Measurements from ENCODE around the gene ITGB6.

Gene ITGB6

GRCh38 chr2:160139350-160139749, 60.7 kb downstream of the ITGB6 start:
- no peak for TF ChIP-seq CTCF (IDR thresholded peaks at IDR 0.05; ENCODE audit: low read depth, low read length, missing control alignments)
- Histone ChIP-seq H3K36me3 (replicated peaks) (no peaks in the 10 kb centered on the region), H3K27me3 (replicated peaks) (no peaks in the 10 kb centered on the region), H3K27ac (peak overlapping the region; percentile 85), H3K4me3 (ENCODE audit: low read depth, low read length) (no peak overlapping the region)
- in situ Hi-C loops (cut with HindIII; ENCODE audit: low pct_ligation_motif_present, low sequenced_read_pairs), result no loop called here
- no peak for DNase-seq

GRCh38 chr2:160138406-160138805, 61.7 kb downstream of the ITGB6 start:
- no peak for DNase-seq
- no peak overlapping the region for H3K4me3 ChIP-seq (ENCODE audit: low read depth, low read length)
- no peaks in the 10 kb centered on the region for H3K27me3 ChIP-seq (replicated peaks)
- H3K27ac ChIP-seq, result no peak overlapping the region
- no peaks in the 10 kb centered on the region for H3K36me3 ChIP-seq (replicated peaks)
- in situ Hi-C loops (cut with HindIII; ENCODE audit: low pct_ligation_motif_present, low sequenced_read_pairs), result no loop called here
- no peak for TF ChIP-seq CTCF (IDR thresholded peaks at IDR 0.05; ENCODE audit: low read depth, low read length, missing control alignments)

GRCh38 chr2:160137464-160137863, 62.6 kb downstream of the ITGB6 start:
- no peak for DNase-seq
- no peak for TF ChIP-seq CTCF (IDR thresholded peaks at IDR 0.05; ENCODE audit: low read depth, low read length, missing control alignments)
- H3K36me3 ChIP-seq (replicated peaks), result no peaks in the 10 kb centered on the region
- no peak overlapping the region for H3K27ac ChIP-seq
- H3K4me3 ChIP-seq (ENCODE audit: low read depth, low read length), result no peak overlapping the region
- in situ Hi-C loops (cut with HindIII; ENCODE audit: low pct_ligation_motif_present, low sequenced_read_pairs), result no loop called here
- no peaks in the 10 kb centered on the region for H3K27me3 ChIP-seq (replicated peaks)

- TF ChIP-seq CTCF (IDR thresholded peaks at IDR 0.05; ENCODE audit: low read depth, low read length, missing control alignments), result no peak
- no peak overlapping the region for H3K27ac ChIP-seq
- H3K36me3 ChIP-seq (replicated peaks), result no peaks in the 10 kb centered on the region
- no peak overlapping the region for H3K4me3 ChIP-seq (ENCODE audit: low read depth, low read length)
- H3K27me3 ChIP-seq (replicated peaks), result no peaks in the 10 kb centered on the region
- in situ Hi-C loops (cut with HindIII; ENCODE audit: low pct_ligation_motif_present, low sequenced_read_pairs), result no loop called here
- no peak for DNase-seq
Measured at GRCh38 chr2:160132761-160133160, 67.3 kb downstream of the ITGB6 start.

GRCh38 chr2:160126756-160127155, 73.3 kb downstream of the ITGB6 start:
- no peaks in the 10 kb centered on the region for H3K36me3 ChIP-seq (replicated peaks)
- no peak for DNase-seq
- no peaks in the 10 kb centered on the region for H3K27me3 ChIP-seq (replicated peaks)
- H3K27ac ChIP-seq, result no peak overlapping the region
- in situ Hi-C loops (cut with HindIII; ENCODE audit: low pct_ligation_motif_present, low sequenced_read_pairs), result no loop called here
- no peak overlapping the region for H3K4me3 ChIP-seq (ENCODE audit: low read depth, low read length)
- TF ChIP-seq CTCF (IDR thresholded peaks at IDR 0.05; ENCODE audit: low read depth, low read length, missing control alignments), result no peak

- H3K4me3 ChIP-seq (ENCODE audit: low read depth, low read length), result no peak overlapping the region
- no peak for TF ChIP-seq CTCF (IDR thresholded peaks at IDR 0.05; ENCODE audit: low read depth, low read length, missing control alignments)
- H3K27me3 ChIP-seq (replicated peaks), result no peaks in the 10 kb centered on the region
- no peak for DNase-seq
- no peaks in the 10 kb centered on the region for H3K36me3 ChIP-seq (replicated peaks)
- no peak overlapping the region for H3K27ac ChIP-seq
- in situ Hi-C loops (cut with HindIII; ENCODE audit: low pct_ligation_motif_present, low sequenced_read_pairs), result no loop called here
Measured at GRCh38 chr2:160126315-160126714, 73.8 kb downstream of the ITGB6 start.
